H9 (cell line): ENCODE results near the gene MALT1. TPM values are rescaled to one million over a fixed set of nuclear protein-coding genes. Genes with fewer than 3 reads are reported as not detected.

Source experiments
- DNase-seq: peaks from one replicate; pipeline ENCODE4 v3.0.0-alpha.2; 2017
- H2AFZ ChIP-seq: one replicate; pipeline ENCODE4 v1.6.1; 2013; ENCODE audit warnings: mild to moderate bottlenecking, low read length, control low read depth, moderate library complexity
- H2AK5ac ChIP-seq: 2 replicates; pipeline ENCODE4 v1.6.1; 2013; ENCODE audit warnings: low read length, control low read depth, mixed read lengths; ENCODE audit not compliant: insufficient read length
- H2BK120ac ChIP-seq: one replicate; pipeline ENCODE4 v1.6.1; 2013; ENCODE audit warnings: low read depth, mild to moderate bottlenecking, low read length, control low read depth, inconsistent platforms; ENCODE audit not compliant: poor library complexity, severe bottlenecking
- H2BK12ac ChIP-seq: 2 replicates; pipeline ENCODE4 v1.6.1; 2013; ENCODE audit warnings: low read length, control low read depth, mixed read lengths, low read depth; ENCODE audit not compliant: insufficient read length
- H2BK15ac ChIP-seq: 2 replicates; pipeline ENCODE4 v1.6.1; 2013; ENCODE audit warnings: low read depth, low read length, control low read depth
- H2BK20ac ChIP-seq: one replicate; pipeline ENCODE4 v1.6.1; 2013; ENCODE audit warnings: low read depth, mild to moderate bottlenecking, low read length, control low read depth, inconsistent platforms; ENCODE audit not compliant: poor library complexity, severe bottlenecking
- H2BK5ac ChIP-seq: 2 replicates; pipeline ENCODE4 v1.6.1; 2013; ENCODE audit warnings: low read length, control low read depth, mixed read lengths; ENCODE audit not compliant: insufficient read length
- H3K14ac ChIP-seq: 2 replicates; pipeline ENCODE4 v1.6.1; 2013; ENCODE audit warnings: low read length, control low read depth; ENCODE audit not compliant: insufficient read depth
- H3K18ac ChIP-seq: 2 replicates; pipeline ENCODE4 v1.6.1; 2013; ENCODE audit warnings: low read depth, mild to moderate bottlenecking, mixed read lengths, low read length, control low read depth; ENCODE audit not compliant: insufficient read length
- H3K23ac ChIP-seq: 2 replicates; pipeline ENCODE4 v1.6.1; 2013; ENCODE audit warnings: low read length, control low read depth, mixed read lengths, low read depth; ENCODE audit not compliant: insufficient read length
- H3K23me2 ChIP-seq: 2 replicates; pipeline ENCODE4 v1.6.1; 2013; ENCODE audit warnings: low read depth, mild to moderate bottlenecking, mixed read lengths, low read length, control low read depth; ENCODE audit not compliant: insufficient read length, poor library complexity, severe bottlenecking
- H3K27ac ChIP-seq: 2 replicates; pipeline ENCODE4 v1.5.1; 2013; ENCODE audit warnings: low read length, control low read depth, mixed read lengths, low read depth; ENCODE audit not compliant: insufficient read length
- H3K27me3 ChIP-seq: 2 replicates; pipeline ENCODE4 v1.6.1; 2013; ENCODE audit warnings: low read length, control low read depth, inconsistent platforms; ENCODE audit not compliant: insufficient read depth
- H3K4ac ChIP-seq: 2 replicates; pipeline ENCODE4 v1.6.1; 2013; ENCODE audit warnings: low read depth, mild to moderate bottlenecking, control low read depth, inconsistent platforms, low read length, moderate library complexity
- H3K4me1 ChIP-seq: 2 replicates; pipeline ENCODE4 v1.6.1; 2013; ENCODE audit warnings: low read length, control low read depth, inconsistent platforms; ENCODE audit not compliant: insufficient read depth
- H3K4me2 ChIP-seq: 2 replicates; pipeline ENCODE4 v1.6.1; 2013; ENCODE audit warnings: low read length, control low read depth, mixed read lengths; ENCODE audit not compliant: insufficient read length, insufficient read depth
- H3K56ac ChIP-seq: 2 replicates; pipeline ENCODE4 v1.6.1; 2013; ENCODE audit warnings: low read depth, mild to moderate bottlenecking, mixed read lengths, low read length, control low read depth; ENCODE audit not compliant: insufficient read length
- H3K79me1 ChIP-seq: 2 replicates; pipeline ENCODE4 v1.6.1; 2013; ENCODE audit warnings: low read depth, mild to moderate bottlenecking, moderate library complexity, low read length, control low read depth, inconsistent platforms; ENCODE audit not compliant: insufficient read depth, poor library complexity, severe bottlenecking
- H3K79me2 ChIP-seq: 2 replicates; pipeline ENCODE4 v1.6.1; 2013; ENCODE audit warnings: low read length, control low read depth, inconsistent platforms; ENCODE audit not compliant: insufficient read depth
- H3K9ac ChIP-seq: 2 replicates; pipeline ENCODE4 v1.6.1; 2013; ENCODE audit warnings: low read length, control low read depth, mixed read lengths; ENCODE audit not compliant: insufficient read length; ENCODE audit errors: extremely low read depth
- H3K9me3 ChIP-seq: one replicate; pipeline ENCODE4 v1.6.1; 2013; ENCODE audit warnings: low read depth, low read length, inconsistent platforms; ENCODE audit not compliant: control insufficient read depth
- H3T11ph ChIP-seq: one replicate; pipeline ENCODE4 v1.6.1; 2013; ENCODE audit warnings: mild to moderate bottlenecking, low read length, control low read depth, inconsistent platforms
- H4K20me1 ChIP-seq: one replicate; pipeline ENCODE4 v1.6.1; 2013; ENCODE audit not compliant: control insufficient read depth, insufficient read length, insufficient read depth
- H4K5ac ChIP-seq: 2 replicates; pipeline ENCODE4 v1.6.1; 2013; ENCODE audit warnings: low read depth, mild to moderate bottlenecking, mixed read lengths, low read length, control low read depth; ENCODE audit not compliant: insufficient read length
- H4K8ac ChIP-seq: replicated peaks from 2 replicates; pipeline ENCODE4 v1.6.1; 2013; ENCODE audit warnings: low read length, control low read depth, mixed read lengths, low read depth; ENCODE audit not compliant: insufficient read length
- H4K91ac ChIP-seq: 2 replicates; pipeline ENCODE4 v1.6.1; 2013; ENCODE audit warnings: low read depth, mild to moderate bottlenecking, moderate library complexity, mixed read lengths, low read length, control low read depth; ENCODE audit not compliant: insufficient read length
- H3K27ac Mint-ChIP-seq, 3 experiments: 2 replicates in 2 of 3; 3 replicates in 1 of 3; pipeline ENCODE4 v1.8.0; 2020 to 2021; ENCODE audit warnings: mixed read lengths in 3 of 3, mild to moderate bottlenecking in 1 of 3, moderate library complexity in 1 of 3
- H3K27me3 Mint-ChIP-seq: 2 replicates; pipeline ENCODE4 v1.8.0; 2021; ENCODE audit warnings: low read depth, mild to moderate bottlenecking, moderate library complexity, mixed read lengths
- H3K36me3 Mint-ChIP-seq, 3 experiments: 2 replicates in 2 of 3; 3 replicates in 1 of 3; pipeline ENCODE4 v1.8.0; 2020 to 2021; ENCODE audit warnings: low read depth in 3 of 3, mixed read lengths in 3 of 3; ENCODE audit not compliant: insufficient read depth in 1 of 3
- H3K4me1 Mint-ChIP-seq, 2 experiments: 2 replicates each; pipeline ENCODE4 v1.8.0; 2020; ENCODE audit warnings: mixed read lengths in 2 of 2
- H3K4me3 Mint-ChIP-seq, 2 experiments: 2 replicates in 1 of 2; 3 replicates in 1 of 2; pipeline ENCODE4 v1.8.0; 2020 to 2021; ENCODE audit warnings: mild to moderate bottlenecking in 2 of 2, mixed read lengths in 2 of 2, moderate library complexity in 1 of 2
- H3K9me3 Mint-ChIP-seq, 2 experiments: 2 replicates in 1 of 2; 3 replicates in 1 of 2; pipeline ENCODE4 v1.8.0; 2020; ENCODE audit warnings: mild to moderate bottlenecking in 2 of 2, mixed read lengths in 2 of 2, moderate library complexity in 1 of 2
- WGBS: extraction: QIAGEN DNeasy Blood & Tissue Kit; methylation state at CpG from one replicate; pipeline ENCODE4 v1.1.7; 2013; ENCODE audit warnings: missing lambda C conversion rate, low lambda C conversion rate, mixed read lengths; ENCODE audit not compliant: insufficient read length; ENCODE audit errors: extremely low coverage; 5-methylcytosine and 5-hydroxymethylcytosine counted together
- total RNA-seq: library from RNA; stranded (reverse); gene quantifications from 2 replicates; pipeline ENCODE4 v1.2.1, GENCODE V29; 2021
- TF ChIP-seq, protein P1 (sequence below): fragments of 200-600 bp; sonication (generic); conservative IDR thresholded peaks from 3 replicates; pipeline ENCODE4 v1.8.0; 2021; ENCODE audit warnings: antibody characterized with exemption, mild to moderate bottlenecking

Gene MALT1
- total RNA-seq, 1 experiment from 2014 or later: 18.1 TPM

DNA sequence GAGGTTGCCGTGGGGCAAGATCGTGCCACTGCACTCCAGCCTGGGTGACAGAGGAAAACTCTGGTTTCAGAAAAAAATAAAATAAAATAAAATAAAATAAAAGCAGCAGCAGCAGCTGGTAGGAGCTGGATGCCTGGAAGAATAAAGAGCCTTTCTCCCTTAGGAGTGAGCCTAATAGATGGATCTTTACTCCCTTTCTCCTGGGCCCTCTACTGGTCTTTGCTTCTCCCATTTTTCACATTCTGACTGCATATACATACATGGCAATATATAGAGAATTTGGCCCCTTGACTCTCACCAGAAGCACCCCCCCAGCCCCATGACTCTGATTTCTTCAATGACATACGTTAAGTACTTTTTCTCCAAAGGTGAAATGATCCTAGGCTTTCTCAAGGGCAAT lies 9.8 kb upstream of the MALT1 start:
- no peaks in the 10 kb centered on the region for H3K27me3 Mint-ChIP-seq
- no peak overlapping the region for H2BK5ac ChIP-seq
- H3K9me3 ChIP-seq: no peaks in the 10 kb centered on the region
- H3T11ph ChIP-seq: no peak overlapping the region
- no peak overlapping the region for H3K56ac ChIP-seq
- H2AK5ac ChIP-seq: no peak overlapping the region
- H3K36me3 Mint-ChIP-seq: no peaks in the 10 kb centered on the region
- H3K14ac ChIP-seq: no peak overlapping the region
- H3K18ac ChIP-seq: no peak overlapping the region
- peak overlapping the region in 1 of 3 experiments; percentile 76; a peak in 1 of 7 replicates for H3K27ac Mint-ChIP-seq
- H3K4me3 Mint-ChIP-seq: no peak overlapping the region
- no peak overlapping the region for H4K91ac ChIP-seq
- no peak overlapping the region for H3K9ac ChIP-seq
- H3K79me1 ChIP-seq: no peaks in the 10 kb centered on the region
- H3K4me1 ChIP-seq: no peaks in the 10 kb centered on the region
- H2BK12ac ChIP-seq: no peak overlapping the region
- H2BK120ac ChIP-seq: no peak overlapping the region
- H3K4me1 Mint-ChIP-seq: 0 out of 4 replicates have a peak, but pooled peaks cover 3% of the 10 kb centered on the region in 2 experiments
- no peaks in the 10 kb centered on the region for H3K79me2 ChIP-seq
- H3K23me2 ChIP-seq: no peaks in the 10 kb centered on the region
- no peak overlapping the region for H2BK20ac ChIP-seq
- H2AFZ ChIP-seq: no peak overlapping the region
- DNase-seq: no peak
- H3K4ac ChIP-seq: no peak overlapping the region
- H4K5ac ChIP-seq: no peak overlapping the region
- H4K20me1 ChIP-seq: no peaks in the 10 kb centered on the region
- H2BK15ac ChIP-seq: no peak overlapping the region
- WGBS: no CpG with 5 or more reads among the region's 3 CpGs
- TF ChIP-seq, protein P1, sequence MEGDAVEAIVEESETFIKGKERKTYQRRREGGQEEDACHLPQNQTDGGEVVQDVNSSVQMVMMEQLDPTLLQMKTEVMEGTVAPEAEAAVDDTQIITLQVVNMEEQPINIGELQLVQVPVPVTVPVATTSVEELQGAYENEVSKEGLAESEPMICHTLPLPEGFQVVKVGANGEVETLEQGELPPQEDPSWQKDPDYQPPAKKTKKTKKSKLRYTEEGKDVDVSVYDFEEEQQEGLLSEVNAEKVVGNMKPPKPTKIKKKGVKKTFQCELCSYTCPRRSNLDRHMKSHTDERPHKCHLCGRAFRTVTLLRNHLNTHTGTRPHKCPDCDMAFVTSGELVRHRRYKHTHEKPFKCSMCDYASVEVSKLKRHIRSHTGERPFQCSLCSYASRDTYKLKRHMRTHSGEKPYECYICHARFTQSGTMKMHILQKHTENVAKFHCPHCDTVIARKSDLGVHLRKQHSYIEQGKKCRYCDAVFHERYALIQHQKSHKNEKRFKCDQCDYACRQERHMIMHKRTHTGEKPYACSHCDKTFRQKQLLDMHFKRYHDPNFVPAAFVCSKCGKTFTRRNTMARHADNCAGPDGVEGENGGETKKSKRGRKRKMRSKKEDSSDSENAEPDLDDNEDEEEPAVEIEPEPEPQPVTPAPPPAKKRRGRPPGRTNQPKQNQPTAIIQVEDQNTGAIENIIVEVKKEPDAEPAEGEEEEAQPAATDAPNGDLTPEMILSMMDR: peak; percentile 53; the same call in 2 of the 3 replicates
- H3K27ac ChIP-seq: no peak overlapping the region
- H3K27me3 ChIP-seq: no peaks in the 10 kb centered on the region
- no peak overlapping the region for H3K23ac ChIP-seq
- H3K4me2 ChIP-seq: no peak overlapping the region
- H4K8ac ChIP-seq: no peak overlapping the region
- no peaks in the 10 kb centered on the region for H3K9me3 Mint-ChIP-seq
